Osteoblast (primary cell): ENCODE measurements around the gene LMBR1L. TPM values are rescaled to one million over a fixed set of nuclear protein-coding genes. Genes with fewer than 3 reads are reported as not detected.
A peak's percentile ranks its signal among the peaks of the same experiment; 100 is the strongest.

Experiments used
- DNase-seq: peaks from one replicate; pipeline ENCODE4 v3.0.0; 2011; ENCODE audit warnings: low spot score, mixed read lengths; ENCODE audit not compliant: insufficient read length; ENCODE audit errors: missing footprints
- H2AFZ ChIP-seq: 2 replicates; pipeline ENCODE4 v1.6.0; 2011; ENCODE audit warnings: mild to moderate bottlenecking, low read length
- H3K27ac ChIP-seq: 2 replicates; pipeline ENCODE4 v1.5.1; 2011; ENCODE audit warnings: mild to moderate bottlenecking, low read depth, low read length, moderate library complexity
- H3K27me3 ChIP-seq: 2 replicates; pipeline ENCODE4 v1.6.0; 2012; ENCODE audit warnings: mild to moderate bottlenecking, control low read depth, inconsistent platforms, low read length, moderate library complexity; ENCODE audit not compliant: insufficient read depth
- H3K36me3 ChIP-seq: 2 replicates; pipeline ENCODE4 v1.5.1; 2011; ENCODE audit warnings: mild to moderate bottlenecking, low read length, control low read depth, moderate library complexity; ENCODE audit not compliant: insufficient read depth
- H3K4me1 ChIP-seq: 2 replicates; pipeline ENCODE4 v1.5.1; 2011; ENCODE audit warnings: mild to moderate bottlenecking, low read length, control low read depth, moderate library complexity; ENCODE audit not compliant: insufficient read depth
- H3K4me2 ChIP-seq: 2 replicates; pipeline ENCODE4 v1.6.0; 2011; ENCODE audit warnings: mild to moderate bottlenecking, low read length; ENCODE audit not compliant: insufficient read depth
- H3K4me3 ChIP-seq: fragments of 200-600 bp; sonication (generic); 3 replicates; pipeline ENCODE4 v1.5.1; 2012; ENCODE audit warnings: mild to moderate bottlenecking, low read length, inconsistent platforms; ENCODE audit not compliant: insufficient read depth
- H3K79me2 ChIP-seq: 2 replicates; pipeline ENCODE4 v1.6.0; 2012; ENCODE audit warnings: mild to moderate bottlenecking, low read length, control low read depth, inconsistent platforms; ENCODE audit not compliant: insufficient read depth
- H3K9me3 ChIP-seq: 2 replicates; pipeline ENCODE4 v1.5.1; 2011; ENCODE audit warnings: low read depth, low read length, control low read depth
- H4K20me1 ChIP-seq: 2 replicates; pipeline ENCODE4 v1.6.0; 2012; ENCODE audit warnings: mild to moderate bottlenecking, low read length, control low read depth; ENCODE audit not compliant: insufficient read depth
- CTCF ChIP-seq: IDR thresholded peaks from 2 replicates; pipeline ENCODE4 v1.5.1; 2011; ENCODE audit warnings: mild to moderate bottlenecking, low read depth, low read length, moderate library complexity; ENCODE audit errors: extremely low read depth
- total RNA-seq: library from RNA; depleted of rRNA; stranded (reverse); fragments of >200 nt; gene quantifications from 2 replicates; pipeline ENCODE4 v1.2.3, GENCODE V29; 2012

The LMBR1L gene
- total RNA-seq = 57.2 and 60.4 TPM in 2 replicates

- Histone ChIP-seq H3K4me3 (peak within 1 kb of the TSS; percentile 99), H4K20me1 (peaks cover 24% of the 10 kb centered on the region), H3K79me2 (peaks cover 39% of the 10 kb centered on the region), H3K9me3 (no peaks in the 10 kb centered on the region), H3K27me3 (no peaks in the 10 kb centered on the region), H3K4me2 (peak within 1 kb of the TSS; percentile 97), H3K36me3 (no peaks in the 10 kb centered on the region), H2AFZ (peak within 1 kb of the TSS; percentile 93), H3K4me1 (peaks cover 25% of the 10 kb centered on the region), H3K27ac (peak within 1 kb of the TSS; percentile 80)
- peak; percentile 54 for TF ChIP-seq CTCF
- peak; percentile 98 for DNase-seq
Measured at GRCh38 chr12:49110464-49111155, at the start of gene LMBR1L. Gene LMBR1L (minus strand): TSS chr12:49110847. CDS start chr12:49110555, 292 bp downstream.

DNA sequence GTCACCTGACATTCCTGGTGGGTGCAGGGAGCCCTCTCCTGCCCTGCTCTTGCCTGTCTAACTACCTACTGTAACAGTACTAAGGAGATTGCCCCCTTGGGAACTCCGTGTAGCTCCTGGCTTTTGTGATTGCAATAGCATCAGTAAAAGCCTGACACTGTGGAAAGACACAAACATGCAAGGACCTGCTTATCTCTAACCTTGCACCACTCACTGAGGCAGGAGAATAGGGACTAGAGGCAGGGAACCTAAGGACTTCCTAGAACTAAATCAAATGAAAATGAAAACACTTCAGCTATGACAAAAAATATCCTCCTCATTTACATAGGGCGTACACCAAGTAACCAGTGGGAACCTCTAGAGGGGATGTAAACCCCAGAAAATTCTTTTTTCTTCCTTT, 49.8 kb upstream of the LMBR1L start:
- no peaks in the 10 kb centered on the region for H3K79me2 ChIP-seq
- no peak for DNase-seq
- no peak overlapping the region for H3K4me3 ChIP-seq
- no peak for TF ChIP-seq CTCF
- no peak overlapping the region for H3K4me2 ChIP-seq
- H3K36me3 ChIP-seq = no peaks in the 10 kb centered on the region
- H3K27me3 ChIP-seq = no peaks in the 10 kb centered on the region
- H3K27ac ChIP-seq = no peak overlapping the region
- H3K9me3 ChIP-seq = no peaks in the 10 kb centered on the region
- no peaks in the 10 kb centered on the region for H4K20me1 ChIP-seq
- no peak overlapping the region for H2AFZ ChIP-seq
- H3K4me1 ChIP-seq = no peaks in the 10 kb centered on the region

GRCh38 chr12:49154221-49154620, 43.6 kb upstream of the LMBR1L start:
- H3K27me3 ChIP-seq = no peaks in the 10 kb centered on the region

More at GRCh38 chr12:49154221-49154620, 43.6 kb upstream of the LMBR1L start:
- no peak for TF ChIP-seq CTCF
- no peak overlapping the region for H3K4me2 ChIP-seq
- no peaks in the 10 kb centered on the region for H3K79me2 ChIP-seq
- H3K4me1 ChIP-seq = no peaks in the 10 kb centered on the region
- no peak overlapping the region for H3K27ac ChIP-seq
- no peaks in the 10 kb centered on the region for H3K9me3 ChIP-seq
- DNase-seq = no peak
- no peak overlapping the region for H3K4me3 ChIP-seq
- H2AFZ ChIP-seq = no peak overlapping the region
- no peaks in the 10 kb centered on the region for H3K36me3 ChIP-seq
- no peaks in the 10 kb centered on the region for H4K20me1 ChIP-seq
